ENCODE results near the gene DCAF6. TPM values are rescaled to one million over a fixed set of nuclear protein-coding genes. Genes with fewer than 3 reads are reported as not detected.
"Not testable (repeated sequence)": the region's sequence is repeated elsewhere in the genome, so short reads cannot be mapped to it uniquely, and the experiment has no call there.

The DCAF6 gene
- total and polyA plus RNA-seq, 4 donors = 33.5 to 105 (median 71.1) TPM

DNA sequence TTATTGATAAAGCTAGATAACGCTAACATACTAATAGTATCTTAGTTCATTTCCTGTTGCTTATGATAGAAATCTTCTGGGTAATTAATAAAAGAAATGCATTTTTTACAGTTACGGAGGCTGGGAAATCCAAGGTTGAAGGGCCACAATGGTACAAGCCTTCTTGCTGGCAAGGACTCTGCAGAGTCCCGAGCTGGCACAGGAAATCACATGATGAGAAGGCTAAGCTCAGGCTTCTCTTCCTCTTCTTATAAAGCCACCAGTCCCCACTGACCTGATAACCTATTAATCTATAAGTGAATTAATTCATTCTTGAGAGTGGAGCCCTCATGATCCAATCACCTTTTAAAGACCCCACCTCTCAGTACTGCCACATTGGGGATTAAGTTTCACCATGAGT is 117.6 kb downstream of the DCAF6 start (continued):
- TF ChIP-seq YY1 (IDR thresholded peaks at IDR 0.05) (no peak), FOXA2 (IDR thresholded peaks at IDR 0.05) (no peak)
- TF ChIP-seq, protein P1, sequence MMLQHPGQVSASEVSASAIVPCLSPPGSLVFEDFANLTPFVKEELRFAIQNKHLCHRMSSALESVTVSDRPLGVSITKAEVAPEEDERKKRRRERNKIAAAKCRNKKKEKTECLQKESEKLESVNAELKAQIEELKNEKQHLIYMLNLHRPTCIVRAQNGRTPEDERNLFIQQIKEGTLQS (IDR thresholded peaks at IDR 0.05) = no peak

DNA sequence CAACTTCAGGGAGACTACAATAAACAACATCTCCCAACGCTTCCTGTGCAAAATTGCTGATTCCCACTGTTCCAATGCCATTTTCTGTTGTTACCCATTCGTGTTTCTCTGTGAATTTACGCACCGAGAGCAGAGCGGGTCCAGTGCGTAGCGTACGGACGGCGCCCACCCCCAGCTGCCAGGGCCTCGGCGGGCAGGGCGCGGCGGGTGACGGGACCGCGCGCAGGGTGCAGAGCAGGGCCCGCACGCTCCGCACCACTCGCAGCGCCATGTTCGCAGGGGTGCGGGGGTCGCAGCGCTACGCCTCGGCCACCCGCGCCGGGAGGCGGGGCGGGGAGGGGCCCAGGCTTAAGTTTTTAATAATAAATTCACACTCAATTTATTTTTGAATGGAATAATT is 119.7 kb downstream of the DCAF6 start:
- not testable (repeated sequence) for H3K27ac ChIP-seq (ENCODE audit: low read depth in 1 of 2, low read length in 2 of 2); DNase-seq (ENCODE audit: low spot score); H3K27me3 ChIP-seq (ENCODE audit: control insufficient read depth in 4 of 4, insufficient read depth in 4 of 4, low read length in 3 of 4); H3K4me1 ChIP-seq (ENCODE audit: control insufficient read depth in 4 of 4, insufficient read depth in 4 of 4, low read length in 3 of 4); H3K4me3 ChIP-seq (ENCODE audit: low read depth in 1 of 3, low read length in 3 of 3); H3K9ac ChIP-seq (ENCODE audit: low read depth in 1 of 2, low read length in 2 of 2); H3K9me3 ChIP-seq (ENCODE audit: control insufficient read depth in 4 of 4, low read length in 3 of 4)
- H3K36me3 ChIP-seq (ENCODE audit: control insufficient read depth in 4 of 4, insufficient read depth in 3 of 4, low read depth in 1 of 4, low read length in 3 of 4) = peaks cover 0 to 24% (median 9%) of the 10 kb centered on the region in 4 donors
- 82% methylated on average over 32 of the region's 35 CpGs for WGBS

DNA sequence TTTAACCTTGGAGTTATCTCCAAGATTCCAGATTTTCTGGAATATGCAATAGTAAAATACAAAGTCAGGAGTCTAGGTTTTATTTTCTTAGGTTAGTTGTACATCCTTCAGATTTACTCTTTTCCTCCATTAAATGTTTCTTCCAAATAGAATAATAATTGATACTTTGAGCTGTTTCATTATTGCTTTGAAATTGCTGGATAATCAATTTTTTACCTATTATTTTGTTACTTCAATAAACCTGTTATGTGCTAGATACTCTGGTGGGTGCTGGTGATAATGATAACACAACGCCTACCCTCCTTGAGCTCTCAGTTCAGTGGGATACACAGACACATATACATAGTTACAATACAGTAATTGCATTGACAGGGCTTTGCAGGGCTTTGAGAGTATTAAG is 120.9 kb downstream of the DCAF6 start:
- WGBS = 100% methylated on average over 1 of the region's 1 CpG
- H3K27me3 ChIP-seq (ENCODE audit: control insufficient read depth in 4 of 4, insufficient read depth in 4 of 4, low read length in 3 of 4) = no peaks in the 10 kb centered on the region
- no peak for DNase-seq (ENCODE audit: low spot score)
- H3K9me3 ChIP-seq (ENCODE audit: control insufficient read depth in 4 of 4, low read length in 3 of 4) = no peaks in the 10 kb centered on the region
- H3K27ac ChIP-seq (ENCODE audit: low read depth in 1 of 2, low read length in 2 of 2) = no peak overlapping the region
- peaks cover 0 to 23% (median 9%) of the 10 kb centered on the region in 4 donors for H3K36me3 ChIP-seq (ENCODE audit: control insufficient read depth in 4 of 4, insufficient read depth in 3 of 4, low read depth in 1 of 4, low read length in 3 of 4)
- H3K9ac ChIP-seq (ENCODE audit: low read depth in 1 of 2, low read length in 2 of 2) = no peak overlapping the region
- H3K4me3 ChIP-seq (ENCODE audit: low read depth in 1 of 3, low read length in 3 of 3) = no peak overlapping the region
- TF ChIP-seq YY1 (IDR thresholded peaks at IDR 0.05) (no peak), GABPA (IDR thresholded peaks at IDR 0.05 in 1 of 2, conservative IDR thresholded peaks at IDR 0.05 in 1 of 2) (no peak), FOXA1 (IDR thresholded peaks at IDR 0.05) (no peak), SP1 (IDR thresholded peaks at IDR 0.05) (no peak), NR2F2 (IDR thresholded peaks at IDR 0.05) (no peak), HNF4G (IDR thresholded peaks at IDR 0.05) (no peak), RXRA (IDR thresholded peaks at IDR 0.05) (no peak), FOXA2 (IDR thresholded peaks at IDR 0.05) (no peak), EGR1 (IDR thresholded peaks at IDR 0.05; ENCODE audit: low read depth in 2 of 2) (no peak), REST (IDR thresholded peaks at IDR 0.05) (no peak), JUND (IDR thresholded peaks at IDR 0.05) (no peak), HNF4A (conservative IDR thresholded peaks at IDR 0.05) (no peak), RAD21 (IDR thresholded peaks at IDR 0.05) (no peak), TAF1 (conservative IDR thresholded peaks at IDR 0.05) (no peak), ZBTB33 (IDR thresholded peaks at IDR 0.05) (no peak)
- TF ChIP-seq, protein P1 (IDR thresholded peaks at IDR 0.05) = no peak
- TF ChIP-seq, protein P2, sequence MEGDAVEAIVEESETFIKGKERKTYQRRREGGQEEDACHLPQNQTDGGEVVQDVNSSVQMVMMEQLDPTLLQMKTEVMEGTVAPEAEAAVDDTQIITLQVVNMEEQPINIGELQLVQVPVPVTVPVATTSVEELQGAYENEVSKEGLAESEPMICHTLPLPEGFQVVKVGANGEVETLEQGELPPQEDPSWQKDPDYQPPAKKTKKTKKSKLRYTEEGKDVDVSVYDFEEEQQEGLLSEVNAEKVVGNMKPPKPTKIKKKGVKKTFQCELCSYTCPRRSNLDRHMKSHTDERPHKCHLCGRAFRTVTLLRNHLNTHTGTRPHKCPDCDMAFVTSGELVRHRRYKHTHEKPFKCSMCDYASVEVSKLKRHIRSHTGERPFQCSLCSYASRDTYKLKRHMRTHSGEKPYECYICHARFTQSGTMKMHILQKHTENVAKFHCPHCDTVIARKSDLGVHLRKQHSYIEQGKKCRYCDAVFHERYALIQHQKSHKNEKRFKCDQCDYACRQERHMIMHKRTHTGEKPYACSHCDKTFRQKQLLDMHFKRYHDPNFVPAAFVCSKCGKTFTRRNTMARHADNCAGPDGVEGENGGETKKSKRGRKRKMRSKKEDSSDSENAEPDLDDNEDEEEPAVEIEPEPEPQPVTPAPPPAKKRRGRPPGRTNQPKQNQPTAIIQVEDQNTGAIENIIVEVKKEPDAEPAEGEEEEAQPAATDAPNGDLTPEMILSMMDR (IDR thresholded peaks at IDR 0.05; ENCODE audit: low read depth, low read length, missing input control) = no peak
- TF ChIP-seq, protein P3, sequence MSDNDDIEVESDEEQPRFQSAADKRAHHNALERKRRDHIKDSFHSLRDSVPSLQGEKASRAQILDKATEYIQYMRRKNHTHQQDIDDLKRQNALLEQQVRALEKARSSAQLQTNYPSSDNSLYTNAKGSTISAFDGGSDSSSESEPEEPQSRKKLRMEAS (IDR thresholded peaks at IDR 0.05) = no peak
- H3K4me1 ChIP-seq (ENCODE audit: control insufficient read depth in 4 of 4, insufficient read depth in 4 of 4, low read length in 3 of 4) = no peaks in the 10 kb centered on the region
